Measurements from ENCODE around the gene IL7R. TPM values are rescaled to one million over a fixed set of nuclear protein-coding genes. Genes with fewer than 3 reads are reported as not detected.

IL7R gene
- total and polyA plus RNA-seq, 2 of the 4 experiments (the other 2 are of a cell fraction): 40.7 to 71.7 TPM

DNA sequence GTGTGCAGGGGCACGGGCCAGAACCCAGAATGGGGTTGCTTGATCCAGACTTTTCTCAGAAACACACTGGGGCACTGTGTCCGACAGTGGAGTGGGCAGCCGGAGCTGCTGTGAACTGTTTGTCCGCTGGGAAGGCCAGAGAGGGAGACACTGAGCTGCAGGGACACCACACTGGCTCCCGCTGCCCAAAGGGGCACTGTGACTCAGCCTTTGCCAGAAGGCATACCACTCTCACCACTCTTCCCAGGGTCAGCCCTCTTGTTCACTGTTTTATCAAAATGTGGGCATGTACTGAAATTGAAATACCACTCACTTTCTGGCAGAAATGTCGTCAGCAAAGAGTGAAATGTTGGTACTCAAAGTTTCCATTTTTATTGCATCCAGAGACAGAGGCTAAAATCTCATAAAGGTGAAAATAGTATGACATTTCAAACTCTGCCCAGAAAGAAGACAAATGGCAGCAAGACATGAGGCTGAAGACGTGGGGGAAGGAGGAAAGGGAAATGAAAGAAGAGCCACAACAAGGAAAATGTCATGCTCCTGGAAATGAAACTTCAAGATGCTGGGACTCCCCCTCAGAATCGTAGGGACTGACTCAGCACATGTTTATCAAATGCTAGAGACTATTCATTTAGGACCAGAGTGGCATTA lies 4.5 kb upstream of the IL7R start:
- Histone ChIP-seq H3K9me3 (ENCODE audit: control insufficient read depth, insufficient read depth, low read length) (peaks cover 2% of the 10 kb centered on the region; the same call in 1 of the 2 replicates), H2AK5ac (ENCODE audit: low read depth, low read length) (peak overlapping the region; percentile 65; the same call in 1 of the 2 replicates), H4K91ac (ENCODE audit: insufficient read depth, low read depth, low read length) (peak overlapping the region; percentile 17), H3K4me3 (ENCODE audit: insufficient read depth, low read depth, low read length) (no peak overlapping the region), H3K18ac (ENCODE audit: low read depth, low read length) (peak overlapping the region; percentile 29; the same call in 1 of the 2 replicates), H3K36me3 (ENCODE audit: control insufficient read depth, insufficient read depth, low read length) (no peaks in the 10 kb centered on the region), H3K23ac (ENCODE audit: low read depth, low read length) (peak overlapping the region; percentile 17; the same call in 1 of the 2 replicates), H3K79me1 (ENCODE audit: low read depth in 1 of 2, low read length in 2 of 2) (no peaks in the 10 kb centered on the region), H4K20me1 (ENCODE audit: insufficient read depth, low read length) (no peaks in the 10 kb centered on the region), H3K4me2 (ENCODE audit: low read depth, low read length) (peak overlapping the region; percentile 55; the same call in 1 of the 2 replicates), H3K4me1 (ENCODE audit: control insufficient read depth, insufficient read depth, low read length) (peaks cover 2% of the 10 kb centered on the region; the same call in 1 of the 2 replicates), H3K27ac (ENCODE audit: insufficient read depth, low read length) (no peak overlapping the region), H2BK20ac (ENCODE audit: low read depth, low read length) (peak overlapping the region; percentile 4; the same call in 1 of the 2 replicates), H4K8ac (ENCODE audit: low read depth in 2 of 2, low read length in 2 of 2) (peak overlapping the region in 1 of 2 experiments; percentile 38; a peak in 2 of 4 replicates), H3K27me3 (ENCODE audit: control insufficient read depth, insufficient read depth, low read length) (no peaks in the 10 kb centered on the region), H2BK5ac (ENCODE audit: low read depth, low read length, poor library complexity, severe bottlenecking) (no peak overlapping the region), H4K5ac (ENCODE audit: low read depth, low read length) (no peak overlapping the region; the same call in 1 of the 2 replicates), H2BK15ac (ENCODE audit: low read depth, low read length) (0 out of 3 replicates have a peak overlapping the region, but pooled peaks have one; percentile 15), H3K4ac (ENCODE audit: low read depth, low read length) (peak overlapping the region; percentile 28; the same call in 1 of the 2 replicates), H2AK9ac (replicated peaks; ENCODE audit: low read depth, low read length, poor library complexity) (peak overlapping the region; percentile 82), H2AFZ (replicated peaks; ENCODE audit: low read length, poor library complexity) (peak overlapping the region; percentile 59), H2BK120ac (ENCODE audit: low read depth, low read length) (peak overlapping the region; percentile 30), H3K9me1 (ENCODE audit: insufficient read depth, low read length) (no peaks in the 10 kb centered on the region), H3K9ac (ENCODE audit: low read depth, low read length) (no peak overlapping the region), H3K56ac (ENCODE audit: extremely low read depth, insufficient read depth, low read length) (no peak overlapping the region), H3K14ac (replicated peaks; ENCODE audit: low read depth, low read length) (0 out of 2 replicates have a peak overlapping the region, but pooled peaks have one; percentile 22)
- TF ChIP-seq CEBPB (IDR thresholded peaks at IDR 0.05; ENCODE audit: low read depth, low read length) (no peak), CTCF (conservative IDR thresholded peaks at IDR 0.05; ENCODE audit: low read depth, low read length) (0 out of 2 replicates have a peak, but pooled peaks have one; percentile 15), SMC3 (IDR thresholded peaks at IDR 0.05; ENCODE audit: low read depth, low read length) (no peak), RCOR1 (IDR thresholded peaks at IDR 0.05; ENCODE audit: insufficient replicate concordance, low read length) (no peak)
- CTCF ChIA-PET: interaction anchor here (0.6 to 0.8 kb wide), 4 partner anchors 72 to 1723 kb away, joined by 3 to 4 read pairs (median 3); no protein-coding TSS in a partner anchor
- intact Hi-C loops (cut with micrococcal nuclease): no loop called here
- BruUV-seq (replicated peaks): no TSS peak
- no peak for ATAC-seq (ENCODE audit: low read depth)
- dilution Hi-C loops (cut with HindIII; ENCODE audit: low sequenced_read_pairs, unreplicated experiment): no loop called here
- POLR2A ChIA-PET (ENCODE audit: unreplicated experiment): no interaction called here
- 100% methylated on average over 2 of the region's 8 CpGs; no CpG with 5 or more reads in 1 of the 2 experiments for WGBS, 2 experiments (ENCODE audit: extremely low coverage in 2 of 2, insufficient read length in 1 of 2)
- DNase-seq: peak; percentile 43
- in situ Hi-C loops (cut with MboI; ENCODE audit: low sequenced_read_pairs): no loop called here
